ENCODE data around the gene WNT7A.

The WNT7A gene

DNA sequence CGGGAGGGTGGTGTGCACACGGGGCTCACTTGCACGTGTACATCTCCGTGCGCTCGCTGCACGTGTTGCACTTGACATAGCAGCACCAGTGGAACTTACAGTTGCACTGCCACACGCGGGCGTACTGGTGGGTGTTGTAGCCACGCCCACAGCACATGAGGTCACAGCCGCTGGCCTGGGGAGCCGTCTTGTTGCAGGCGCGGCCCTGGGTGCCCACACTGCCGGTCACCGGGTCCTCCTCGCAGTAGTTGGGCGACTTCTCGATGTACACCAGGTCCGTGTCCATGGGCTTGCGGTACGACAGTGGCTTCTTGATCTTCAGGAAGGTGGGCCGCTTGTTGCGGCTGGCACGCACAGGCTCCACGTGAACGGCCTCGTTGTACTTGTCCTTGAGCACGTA is 61.0 kb downstream of the WNT7A start:
- H3K36me3 Mint-ChIP-seq (ENCODE audit: low read depth): peaks cover 5% of the 10 kb centered on the region
- TF ChIP-seq, protein P1, sequence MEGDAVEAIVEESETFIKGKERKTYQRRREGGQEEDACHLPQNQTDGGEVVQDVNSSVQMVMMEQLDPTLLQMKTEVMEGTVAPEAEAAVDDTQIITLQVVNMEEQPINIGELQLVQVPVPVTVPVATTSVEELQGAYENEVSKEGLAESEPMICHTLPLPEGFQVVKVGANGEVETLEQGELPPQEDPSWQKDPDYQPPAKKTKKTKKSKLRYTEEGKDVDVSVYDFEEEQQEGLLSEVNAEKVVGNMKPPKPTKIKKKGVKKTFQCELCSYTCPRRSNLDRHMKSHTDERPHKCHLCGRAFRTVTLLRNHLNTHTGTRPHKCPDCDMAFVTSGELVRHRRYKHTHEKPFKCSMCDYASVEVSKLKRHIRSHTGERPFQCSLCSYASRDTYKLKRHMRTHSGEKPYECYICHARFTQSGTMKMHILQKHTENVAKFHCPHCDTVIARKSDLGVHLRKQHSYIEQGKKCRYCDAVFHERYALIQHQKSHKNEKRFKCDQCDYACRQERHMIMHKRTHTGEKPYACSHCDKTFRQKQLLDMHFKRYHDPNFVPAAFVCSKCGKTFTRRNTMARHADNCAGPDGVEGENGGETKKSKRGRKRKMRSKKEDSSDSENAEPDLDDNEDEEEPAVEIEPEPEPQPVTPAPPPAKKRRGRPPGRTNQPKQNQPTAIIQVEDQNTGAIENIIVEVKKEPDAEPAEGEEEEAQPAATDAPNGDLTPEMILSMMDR (IDR thresholded peaks at IDR 0.05): no peak
- peaks cover 10% of the 10 kb centered on the region for H3K27me3 Mint-ChIP-seq (ENCODE audit: low read depth, poor library complexity)
- no peaks in the 10 kb centered on the region for H3K9me3 Mint-ChIP-seq
- no peak overlapping the region for H3K27ac Mint-ChIP-seq
- no peak overlapping the region for H3K4me3 Mint-ChIP-seq
- no peaks in the 10 kb centered on the region for H3K4me1 Mint-ChIP-seq
- DNase-seq: no peak

DNA sequence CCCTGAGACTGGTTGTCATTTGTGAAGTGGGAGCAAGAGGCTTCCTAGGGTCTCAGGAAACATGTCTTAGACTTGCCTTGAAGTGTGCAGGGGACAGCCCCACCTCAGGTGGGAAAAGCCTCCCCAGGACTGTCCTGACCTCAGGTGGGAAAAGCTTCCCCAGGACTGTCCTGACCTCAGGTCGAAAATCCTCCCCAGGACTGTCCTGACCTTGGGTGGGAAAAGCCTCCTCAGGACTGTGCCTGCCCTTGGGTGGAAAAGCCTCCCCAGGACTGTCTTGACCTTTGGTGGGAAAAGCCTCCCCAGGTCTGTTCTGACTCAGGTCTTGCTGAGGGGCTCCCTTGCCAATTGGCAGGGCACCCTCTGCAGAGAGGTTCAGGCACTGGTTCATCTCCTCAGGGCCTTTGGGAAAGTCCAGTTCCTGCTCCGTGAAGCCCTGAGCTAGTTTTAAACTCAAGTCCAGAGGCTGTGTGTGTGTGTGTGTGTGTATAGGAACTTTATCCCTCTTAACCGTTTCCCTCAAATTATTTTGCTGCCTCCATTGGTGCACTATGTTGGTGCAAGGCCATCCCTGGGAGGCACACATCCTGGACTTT is 64.7 kb downstream of the WNT7A start:
- Mint-ChIP-seq H3K4me3 (no peak overlapping the region), H3K9me3 (no peaks in the 10 kb centered on the region), H3K27me3 (ENCODE audit: low read depth, poor library complexity) (peaks cover 4% of the 10 kb centered on the region), H3K4me1 (no peaks in the 10 kb centered on the region), H3K27ac (no peak overlapping the region), H3K36me3 (ENCODE audit: low read depth) (peaks cover 5% of the 10 kb centered on the region)
- DNase-seq: no peak
- TF ChIP-seq, protein P1 (IDR thresholded peaks at IDR 0.05): no peak

DNA sequence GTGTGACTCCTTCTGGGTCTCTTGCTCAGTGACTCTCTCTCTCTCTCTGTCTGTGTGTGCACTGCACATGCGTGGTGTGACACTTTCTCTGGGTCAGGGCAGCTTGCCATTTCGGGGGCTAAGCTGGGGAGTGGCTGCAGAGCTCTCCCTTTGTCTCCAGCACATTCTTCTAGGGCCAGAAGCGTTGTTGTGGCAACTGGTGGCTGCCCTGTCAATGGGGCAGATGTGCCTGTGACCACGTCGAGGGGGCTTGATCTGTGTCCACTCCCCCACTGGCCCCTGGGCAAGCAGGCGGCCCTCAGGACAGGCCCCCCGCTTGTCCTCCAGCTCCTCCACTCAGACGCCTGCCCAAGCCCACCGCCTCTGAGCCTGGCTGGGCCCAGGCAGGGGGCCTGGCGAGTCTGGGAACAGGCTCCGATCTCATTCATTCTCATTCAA is 67.8 kb downstream of the WNT7A start:
- TF ChIP-seq, protein P1 (IDR thresholded peaks at IDR 0.05): no peak
- no peak for DNase-seq
- H3K36me3 Mint-ChIP-seq (ENCODE audit: low read depth): peaks cover 5% of the 10 kb centered on the region
- H3K27ac Mint-ChIP-seq: no peak overlapping the region
- no peaks in the 10 kb centered on the region for H3K4me1 Mint-ChIP-seq
- H3K9me3 Mint-ChIP-seq: peaks cover 6% of the 10 kb centered on the region
- H3K27me3 Mint-ChIP-seq (ENCODE audit: low read depth, poor library complexity): peaks cover 9% of the 10 kb centered on the region
- no peak overlapping the region for H3K4me3 Mint-ChIP-seq

DNA sequence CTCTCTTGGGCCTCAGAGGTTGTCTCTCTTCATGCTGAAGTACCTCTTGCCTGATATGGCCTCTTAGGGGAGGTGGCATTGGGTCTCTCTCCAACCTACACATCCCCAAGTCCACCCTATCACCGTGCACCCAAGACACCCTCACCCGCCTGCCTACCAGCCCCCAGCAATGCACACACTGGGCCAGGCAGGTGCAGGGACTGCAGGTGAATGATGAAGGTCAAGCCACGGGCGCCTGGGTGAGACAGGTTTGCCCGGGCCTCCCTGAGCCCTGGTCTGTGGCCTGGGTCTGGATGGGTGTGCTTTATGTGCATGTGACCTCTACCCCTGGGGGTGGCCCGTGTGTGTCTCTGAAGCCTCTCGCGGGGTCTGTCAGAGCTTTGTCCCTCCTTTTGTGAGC is 68.3 kb downstream of the WNT7A start:
- TF ChIP-seq, protein P1 (IDR thresholded peaks at IDR 0.05): no peak
- DNase-seq: no peak
- Mint-ChIP-seq H3K4me3 (no peak overlapping the region), H3K4me1 (no peaks in the 10 kb centered on the region), H3K9me3 (peaks cover 10% of the 10 kb centered on the region), H3K27ac (no peak overlapping the region), H3K36me3 (ENCODE audit: low read depth) (peaks cover 5% of the 10 kb centered on the region), H3K27me3 (ENCODE audit: low read depth, poor library complexity) (peaks cover 13% of the 10 kb centered on the region)

DNA sequence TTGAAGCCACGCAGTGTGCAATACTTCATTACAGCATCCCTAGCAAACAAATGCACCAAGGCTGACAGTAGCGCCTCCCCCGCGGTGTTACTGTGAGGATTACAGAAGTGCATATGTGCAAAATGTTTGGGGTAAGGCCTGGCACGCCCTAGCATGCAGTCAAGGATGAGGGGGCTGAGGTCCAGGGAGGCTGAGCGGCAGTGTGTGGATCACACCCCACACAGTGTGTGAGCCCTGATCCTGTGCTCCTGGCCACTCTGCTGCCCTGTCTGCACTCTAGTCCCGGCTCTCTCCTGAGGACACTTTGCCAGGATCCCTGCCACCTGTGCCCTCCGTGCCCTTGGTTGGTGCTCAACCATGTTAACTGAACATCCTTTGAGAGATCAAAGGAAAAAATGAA is 71.3 kb downstream of the WNT7A start:
- Mint-ChIP-seq H3K9me3 (peaks cover 15% of the 10 kb centered on the region), H3K27ac (no peak overlapping the region), H3K27me3 (ENCODE audit: low read depth, poor library complexity) (peaks cover 16% of the 10 kb centered on the region), H3K4me3 (no peak overlapping the region), H3K4me1 (no peaks in the 10 kb centered on the region), H3K36me3 (ENCODE audit: low read depth) (no peaks in the 10 kb centered on the region)
- TF ChIP-seq, protein P1 (IDR thresholded peaks at IDR 0.05): no peak
- DNase-seq: no peak
